Neural progenitor cell (in vitro differentiated cells): ENCODE measurements around the gene DUSP8.

Experiments used
- CTCF ChIP-seq: fragments of 200-600 bp; sonication (generic); IDR thresholded peaks from 2 replicates; pipeline ENCODE4 v1.5.1; 2017; ENCODE audit warnings: antibody characterized with exemption, mild to moderate bottlenecking
- EZH2 ChIP-seq: fragments of 200-600 bp; sonication (generic); IDR thresholded peaks from 2 replicates; pipeline ENCODE4 v1.6.1; 2017; ENCODE audit warnings: antibody characterized with exemption, mild to moderate bottlenecking, moderate library complexity
- EZH2phosphoT487 ChIP-seq: fragments of 200-600 bp; sonication (generic); IDR thresholded peaks from 2 replicates; pipeline ENCODE4 v1.6.1; 2017; ENCODE audit warnings: antibody characterized with exemption

- TF ChIP-seq EZH2phosphoT487 (no peak), CTCF (no peak), EZH2 (no peak)
Observed at GRCh38 chr11:1589996-1590395, 17.9 kb upstream of the DUSP8 start.
